Ovary (tissue), 3 donors: ENCODE data around the gene ZNF892.

Source experiments
- CTCF ChIP-seq, 3 donors: fragments of 450-650 bp in 2 of 3; fragments of 200-600 bp in 1 of 3; IDR thresholded peaks; one replicate each; pipeline versions ENCODE4 v1.5.1 to v1.8.0; 2016 to 2022; ENCODE audit warnings: antibody characterized with exemption in 3 of 3, mild to moderate bottlenecking in 1 of 3
- EP300 ChIP-seq: sonication (generic); formaldehyde crosslinking; IDR thresholded peaks from one replicate; pipeline ENCODE4 v1.6.1; 2017; ENCODE audit warnings: antibody characterized with exemption
- POLR2A ChIP-seq: fragments of 450-650 bp; IDR thresholded peaks from one replicate; pipeline ENCODE4 v1.6.1; 2017; ENCODE audit warnings: antibody characterized with exemption, mild to moderate bottlenecking, moderate library complexity
- donor health status: DM: no; HTN: no; CAD: no.

- TF ChIP-seq POLR2A (no peak), CTCF (IDR thresholded peaks at IDR 0.05) (no peak), EP300 (no peak)
Measured at GRCh38 chr2:95158891-95159619, 48.3 kb upstream of the ZNF892 start.
